ENCODE data around the gene TRAPPC2.

The TRAPPC2 gene

GRCh38 chrX:13699183-13699826, 35.1 kb downstream of the TRAPPC2 start:
- no peak for TF ChIP-seq FOXP2 (optimal IDR thresholded peaks at IDR 0.05; ENCODE audit: control extremely low read depth, extremely low read length, insufficient read depth)
- TF ChIP-seq EZH2 (IDR thresholded peaks at IDR 0.05), result no peak
- no peak for TF ChIP-seq POLR2AphosphoS5 (IDR thresholded peaks at IDR 0.05; ENCODE audit: borderline replicate concordance, low read depth, low read length)
- Histone ChIP-seq H3K9ac (ENCODE audit: insufficient read length) (no peak overlapping the region), H3K9me3 (ENCODE audit: low read depth, low read length) (no peaks in the 10 kb centered on the region), H3K36me3 (ENCODE audit: insufficient read depth, low read length) (no peaks in the 10 kb centered on the region; the same call in 1 of the 2 replicates), H3K4me3 (no peak overlapping the region), H3K27ac (no peak overlapping the region)
- DNase-seq (ENCODE audit: low read depth, low spot score), result no peak

DNA sequence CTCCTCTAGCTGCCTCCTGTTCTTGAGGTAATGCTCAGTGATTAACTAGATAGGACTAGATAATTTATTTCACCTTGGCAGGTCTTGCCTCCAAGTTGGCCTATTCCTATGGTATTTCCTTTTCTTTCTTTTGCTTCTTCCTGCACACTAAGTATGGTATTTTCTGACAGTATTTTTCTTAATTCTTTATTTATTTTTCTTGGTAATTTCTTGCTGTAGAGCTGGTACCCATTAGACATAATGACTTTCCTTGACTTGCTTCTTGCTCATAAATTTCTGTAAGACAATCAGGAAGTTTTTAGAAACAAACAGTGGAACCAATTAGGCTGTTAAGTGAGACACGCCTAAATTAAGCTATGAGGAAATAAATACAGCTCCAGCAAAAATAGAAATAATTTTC, 36.0 kb downstream of the TRAPPC2 start:
- no peak for DNase-seq (ENCODE audit: low read depth, low spot score)
- no peak overlapping the region for H3K27ac ChIP-seq
- H3K9me3 ChIP-seq (ENCODE audit: low read depth, low read length), result no peaks in the 10 kb centered on the region
- TF ChIP-seq POLR2AphosphoS5 (IDR thresholded peaks at IDR 0.05; ENCODE audit: borderline replicate concordance, low read depth, low read length) (no peak), EZH2 (IDR thresholded peaks at IDR 0.05) (no peak), FOXP2 (optimal IDR thresholded peaks at IDR 0.05; ENCODE audit: control extremely low read depth, extremely low read length, insufficient read depth) (no peak)
- H3K4me3 ChIP-seq, result no peak overlapping the region
- no peaks in the 10 kb centered on the region; the same call in 1 of the 2 replicates for H3K36me3 ChIP-seq (ENCODE audit: insufficient read depth, low read length)
- H3K9ac ChIP-seq (ENCODE audit: insufficient read length), result no peak overlapping the region

DNA sequence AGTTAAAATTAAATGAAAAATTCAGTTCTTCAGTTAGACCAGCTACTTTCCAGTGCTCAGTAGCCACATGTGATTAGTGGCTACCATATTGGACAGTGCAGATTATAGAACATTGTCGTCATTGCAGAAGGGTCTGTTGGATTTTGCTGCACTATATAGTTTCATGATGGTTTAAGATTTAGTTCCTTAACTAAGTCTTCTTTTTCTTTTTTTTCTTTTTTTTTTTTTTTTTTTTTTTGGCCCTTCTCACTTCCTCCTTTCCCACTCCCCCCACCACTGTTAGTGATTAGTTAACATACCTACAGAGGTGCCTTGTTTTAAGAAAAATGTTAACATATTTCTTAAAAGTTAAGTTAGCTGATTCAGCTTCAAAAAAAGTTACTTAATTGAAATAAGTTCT, 36.4 kb downstream of the TRAPPC2 start:
- TF ChIP-seq FOXP2 (optimal IDR thresholded peaks at IDR 0.05; ENCODE audit: control extremely low read depth, extremely low read length, insufficient read depth) (no peak), POLR2AphosphoS5 (IDR thresholded peaks at IDR 0.05; ENCODE audit: borderline replicate concordance, low read depth, low read length) (no peak), EZH2 (IDR thresholded peaks at IDR 0.05) (no peak)
- no peak overlapping the region for H3K27ac ChIP-seq
- no peaks in the 10 kb centered on the region for H3K36me3 ChIP-seq (ENCODE audit: insufficient read depth, low read length)
- H3K9me3 ChIP-seq (ENCODE audit: low read depth, low read length), result no peaks in the 10 kb centered on the region
- H3K9ac ChIP-seq (ENCODE audit: insufficient read length), result no peak overlapping the region
- no peak for DNase-seq (ENCODE audit: low read depth, low spot score)
- no peak overlapping the region for H3K4me3 ChIP-seq

- no peaks in the 10 kb centered on the region for H3K9me3 ChIP-seq (ENCODE audit: low read depth, low read length)
- no peak for DNase-seq (ENCODE audit: low read depth, low spot score)
- H3K9ac ChIP-seq (ENCODE audit: insufficient read length), result no peak overlapping the region
- TF ChIP-seq POLR2AphosphoS5 (IDR thresholded peaks at IDR 0.05; ENCODE audit: borderline replicate concordance, low read depth, low read length) (no peak), EZH2 (IDR thresholded peaks at IDR 0.05) (no peak), FOXP2 (optimal IDR thresholded peaks at IDR 0.05; ENCODE audit: control extremely low read depth, extremely low read length, insufficient read depth) (no peak)
- H3K4me3 ChIP-seq, result no peak overlapping the region
- H3K36me3 ChIP-seq (ENCODE audit: insufficient read depth, low read length), result no peaks in the 10 kb centered on the region
- no peak overlapping the region for H3K27ac ChIP-seq
Measured at GRCh38 chrX:13697455-13697854, 37.0 kb downstream of the TRAPPC2 start.

DNA sequence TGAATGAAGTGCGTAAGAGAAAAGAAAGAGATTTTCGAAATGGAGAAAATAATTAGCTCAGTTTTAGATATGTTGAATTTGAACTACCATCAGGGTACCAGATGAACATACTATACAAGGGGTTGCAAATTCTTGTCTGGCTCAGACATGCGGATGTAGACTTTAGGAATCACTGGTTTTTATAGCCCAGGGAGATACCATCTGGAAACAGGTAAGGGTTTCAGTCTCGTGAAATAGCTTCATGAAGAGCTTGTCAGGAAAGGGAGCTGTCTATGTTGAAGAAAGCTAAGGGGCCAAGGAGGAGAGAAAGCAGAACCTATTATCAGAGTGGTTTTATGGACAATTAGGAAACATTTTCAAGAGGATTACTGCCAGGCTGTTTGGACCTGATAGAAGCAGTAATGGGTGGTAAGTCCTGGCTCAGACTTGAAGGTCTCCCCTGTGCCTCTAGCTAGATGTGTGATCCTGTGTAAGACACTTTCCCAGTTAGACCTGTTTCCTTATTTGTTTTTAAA, 38.8 kb downstream of the TRAPPC2 start:
- no peak for DNase-seq (ENCODE audit: low read depth, low spot score)
- H3K9me3 ChIP-seq (ENCODE audit: low read depth, low read length), result no peaks in the 10 kb centered on the region
- no peak overlapping the region for H3K9ac ChIP-seq (ENCODE audit: insufficient read length)
- H3K36me3 ChIP-seq (ENCODE audit: insufficient read depth, low read length), result no peaks in the 10 kb centered on the region
- TF ChIP-seq FOXP2 (optimal IDR thresholded peaks at IDR 0.05; ENCODE audit: control extremely low read depth, extremely low read length, insufficient read depth) (no peak), POLR2AphosphoS5 (IDR thresholded peaks at IDR 0.05; ENCODE audit: borderline replicate concordance, low read depth, low read length) (no peak), EZH2 (IDR thresholded peaks at IDR 0.05) (no peak)
- no peak overlapping the region for H3K4me3 ChIP-seq
- no peak overlapping the region for H3K27ac ChIP-seq

DNA sequence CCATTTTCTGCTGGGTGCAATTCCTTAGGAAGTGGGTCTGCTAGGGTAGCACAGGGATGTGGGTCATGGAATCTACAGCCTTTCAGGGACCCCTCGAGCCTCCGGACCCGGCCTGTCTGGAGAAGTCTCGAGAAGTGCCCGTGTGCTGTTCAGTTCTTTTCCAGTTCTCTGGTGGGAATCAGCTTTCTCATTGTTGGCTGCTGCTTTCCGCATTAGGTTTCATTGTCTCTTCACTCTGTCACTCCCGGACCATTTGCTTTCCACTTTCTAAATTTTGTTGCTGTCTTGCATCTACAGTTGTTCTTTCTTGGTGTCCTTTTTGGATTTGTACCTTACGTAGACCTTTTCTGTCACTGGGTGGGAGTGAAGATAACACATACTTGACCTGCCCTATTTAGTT, 39.4 kb downstream of the TRAPPC2 start:
- Histone ChIP-seq H3K9me3 (ENCODE audit: low read depth, low read length) (no peaks in the 10 kb centered on the region), H3K4me3 (no peak overlapping the region; the same call in 1 of the 2 replicates), H3K9ac (ENCODE audit: insufficient read length) (no peak overlapping the region), H3K27ac (no peak overlapping the region), H3K36me3 (ENCODE audit: insufficient read depth, low read length) (no peaks in the 10 kb centered on the region)
- TF ChIP-seq EZH2 (IDR thresholded peaks at IDR 0.05), result no peak
- no peak for TF ChIP-seq FOXP2 (optimal IDR thresholded peaks at IDR 0.05; ENCODE audit: control extremely low read depth, extremely low read length, insufficient read depth)
- TF ChIP-seq POLR2AphosphoS5 (IDR thresholded peaks at IDR 0.05; ENCODE audit: borderline replicate concordance, low read depth, low read length), result no peak
- DNase-seq (ENCODE audit: low read depth, low spot score), result no peak

- TF ChIP-seq POLR2AphosphoS5 (IDR thresholded peaks at IDR 0.05; ENCODE audit: borderline replicate concordance, low read depth, low read length) (no peak), FOXP2 (optimal IDR thresholded peaks at IDR 0.05; ENCODE audit: control extremely low read depth, extremely low read length, insufficient read depth) (no peak), EZH2 (IDR thresholded peaks at IDR 0.05) (no peak)
- Histone ChIP-seq H3K9ac (ENCODE audit: insufficient read length) (no peak overlapping the region), H3K9me3 (ENCODE audit: low read depth, low read length) (no peaks in the 10 kb centered on the region), H3K4me3 (no peak overlapping the region; the same call in 1 of the 2 replicates), H3K36me3 (ENCODE audit: insufficient read depth, low read length) (no peaks in the 10 kb centered on the region), H3K27ac (no peak overlapping the region)
- DNase-seq (ENCODE audit: low read depth, low spot score), result no peak
Measured at GRCh38 chrX:13694359-13694758, 40.1 kb downstream of the TRAPPC2 start.

DNA sequence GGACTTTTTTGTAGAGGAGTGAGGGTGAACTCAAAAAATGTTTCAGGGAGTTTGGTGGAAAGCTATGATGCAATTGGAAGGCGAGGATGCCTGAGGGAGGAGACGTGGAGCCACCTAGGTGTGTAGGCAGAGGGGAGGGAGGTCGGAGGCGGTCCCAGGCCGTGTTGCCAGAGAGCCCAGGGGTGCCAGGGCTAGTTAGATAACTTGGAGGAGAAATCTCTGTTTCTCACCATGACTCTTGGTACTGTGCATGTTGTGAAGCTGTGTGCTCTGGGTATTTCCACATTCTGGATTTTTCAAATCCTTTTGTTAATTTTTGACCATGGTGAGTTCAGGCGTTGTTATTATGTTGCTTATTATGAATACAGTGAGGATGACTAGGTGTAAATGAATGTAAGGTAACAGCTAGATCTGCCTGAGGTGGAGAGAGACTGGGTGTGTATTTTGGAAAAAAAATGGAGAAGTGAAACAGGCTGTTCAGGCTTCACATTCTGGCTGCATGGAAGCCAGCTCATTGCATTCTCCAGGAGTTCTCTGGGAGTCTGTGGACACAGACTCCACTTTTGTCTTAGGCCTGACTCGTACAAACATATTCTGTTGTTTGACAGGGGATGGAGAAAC, 41.0 kb downstream of the TRAPPC2 start:
- Histone ChIP-seq H3K4me3 (no peak overlapping the region), H3K27ac (no peak overlapping the region), H3K9ac (ENCODE audit: insufficient read length) (no peak overlapping the region), H3K36me3 (ENCODE audit: insufficient read depth, low read length) (no peaks in the 10 kb centered on the region), H3K9me3 (ENCODE audit: low read depth, low read length) (no peaks in the 10 kb centered on the region)
- TF ChIP-seq FOXP2 (optimal IDR thresholded peaks at IDR 0.05; ENCODE audit: control extremely low read depth, extremely low read length, insufficient read depth), result no peak
- no peak for TF ChIP-seq EZH2 (IDR thresholded peaks at IDR 0.05)
- no peak for TF ChIP-seq POLR2AphosphoS5 (IDR thresholded peaks at IDR 0.05; ENCODE audit: borderline replicate concordance, low read depth, low read length)
- no peak for DNase-seq (ENCODE audit: low read depth, low spot score)

Data from SK-N-MC (cell line).